Fibroblast of mammary gland (primary cell): ENCODE measurements around the gene PHF2.

ENCODE experiments used
- DNase-seq: peaks from one replicate; pipeline ENCODE4 v3.0.0-alpha.2; 2010; ENCODE audit warnings: low read depth
- H3K4me3 ChIP-seq: 2 replicates; pipeline ENCODE4 v1.5.1; 2011; ENCODE audit warnings: low read depth, mild to moderate bottlenecking, low read length, moderate library complexity; ENCODE audit not compliant: control insufficient read depth
- TF ChIP-seq, protein P1 (sequence below): conservative IDR thresholded peaks from 2 replicates; pipeline ENCODE4 v1.5.1; 2011; ENCODE audit warnings: low read depth, low read length, inconsistent platforms; ENCODE audit not compliant: control insufficient read depth, insufficient read depth

PHF2 gene

DNA sequence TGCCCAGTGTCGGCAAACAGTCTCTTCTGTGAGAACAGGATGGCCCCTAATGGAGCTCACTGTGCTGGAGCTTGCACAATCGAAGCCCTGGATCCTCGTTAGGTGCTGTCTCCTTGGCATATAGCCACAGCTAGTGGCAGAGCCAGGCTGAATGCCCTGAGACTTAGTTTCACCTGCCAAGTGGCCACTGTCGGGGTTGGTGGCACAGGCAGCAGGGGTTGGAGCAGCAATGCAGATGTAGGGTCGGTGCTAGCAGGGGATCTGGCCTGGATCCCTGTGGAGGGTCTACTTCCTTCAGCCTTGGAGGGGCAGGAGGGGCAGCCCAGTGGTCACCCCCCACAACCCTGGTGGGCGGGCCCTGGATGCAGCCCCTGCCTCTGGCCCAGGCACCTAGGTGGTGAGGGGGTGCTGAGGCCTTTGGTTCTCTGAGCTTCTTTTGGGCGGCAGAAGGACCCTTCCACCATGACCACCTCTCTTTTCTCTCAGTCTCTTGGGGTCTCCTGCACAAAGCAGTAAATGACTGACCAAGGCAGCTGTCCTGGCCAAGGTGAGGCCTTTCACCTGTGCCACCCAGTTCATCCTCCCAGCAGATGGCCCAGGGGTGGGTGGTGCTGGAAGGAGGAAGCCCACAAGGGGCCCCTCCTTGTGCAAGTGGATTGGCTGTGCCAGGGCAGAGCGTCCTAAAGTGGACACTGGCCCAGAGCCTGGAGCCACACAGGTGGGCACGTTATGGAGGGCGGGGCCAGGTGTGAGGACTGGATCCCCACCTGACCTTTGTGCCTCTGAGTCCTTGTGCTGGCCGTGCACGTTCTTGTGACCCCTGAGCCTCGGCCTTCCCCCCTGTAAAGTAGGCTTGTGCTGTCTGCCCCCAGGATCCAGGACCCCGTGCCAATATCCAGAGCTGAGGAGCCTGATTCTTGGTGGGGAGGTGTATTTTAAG is 44.8 kb downstream of the PHF2 start:
- TF ChIP-seq, protein P1, sequence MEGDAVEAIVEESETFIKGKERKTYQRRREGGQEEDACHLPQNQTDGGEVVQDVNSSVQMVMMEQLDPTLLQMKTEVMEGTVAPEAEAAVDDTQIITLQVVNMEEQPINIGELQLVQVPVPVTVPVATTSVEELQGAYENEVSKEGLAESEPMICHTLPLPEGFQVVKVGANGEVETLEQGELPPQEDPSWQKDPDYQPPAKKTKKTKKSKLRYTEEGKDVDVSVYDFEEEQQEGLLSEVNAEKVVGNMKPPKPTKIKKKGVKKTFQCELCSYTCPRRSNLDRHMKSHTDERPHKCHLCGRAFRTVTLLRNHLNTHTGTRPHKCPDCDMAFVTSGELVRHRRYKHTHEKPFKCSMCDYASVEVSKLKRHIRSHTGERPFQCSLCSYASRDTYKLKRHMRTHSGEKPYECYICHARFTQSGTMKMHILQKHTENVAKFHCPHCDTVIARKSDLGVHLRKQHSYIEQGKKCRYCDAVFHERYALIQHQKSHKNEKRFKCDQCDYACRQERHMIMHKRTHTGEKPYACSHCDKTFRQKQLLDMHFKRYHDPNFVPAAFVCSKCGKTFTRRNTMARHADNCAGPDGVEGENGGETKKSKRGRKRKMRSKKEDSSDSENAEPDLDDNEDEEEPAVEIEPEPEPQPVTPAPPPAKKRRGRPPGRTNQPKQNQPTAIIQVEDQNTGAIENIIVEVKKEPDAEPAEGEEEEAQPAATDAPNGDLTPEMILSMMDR: no peak
- no peak overlapping the region for H3K4me3 ChIP-seq
- no peak for DNase-seq

DNA sequence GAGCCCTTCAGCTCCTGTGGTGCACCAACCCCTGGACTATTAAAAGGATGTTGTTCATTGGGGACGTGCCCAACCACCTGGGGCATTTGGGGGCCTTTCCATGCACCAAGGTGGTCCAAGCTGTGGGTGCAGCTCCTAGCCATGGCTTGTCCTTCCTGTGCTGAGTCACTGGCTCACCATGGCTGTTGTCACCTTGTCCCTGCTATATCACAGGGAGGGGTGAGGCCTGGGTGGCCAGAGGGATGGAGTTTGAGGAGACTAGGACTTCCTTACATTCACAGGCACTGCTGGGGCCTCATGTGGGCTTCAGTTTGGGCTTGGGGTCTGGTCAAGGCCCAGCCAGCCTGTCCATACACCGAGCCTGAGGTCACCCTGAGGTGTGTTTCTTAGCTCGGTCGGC is 45.5 kb downstream of the PHF2 start:
- no peak for DNase-seq
- H3K4me3 ChIP-seq: no peak overlapping the region
- TF ChIP-seq, protein P1: no peak

DNA sequence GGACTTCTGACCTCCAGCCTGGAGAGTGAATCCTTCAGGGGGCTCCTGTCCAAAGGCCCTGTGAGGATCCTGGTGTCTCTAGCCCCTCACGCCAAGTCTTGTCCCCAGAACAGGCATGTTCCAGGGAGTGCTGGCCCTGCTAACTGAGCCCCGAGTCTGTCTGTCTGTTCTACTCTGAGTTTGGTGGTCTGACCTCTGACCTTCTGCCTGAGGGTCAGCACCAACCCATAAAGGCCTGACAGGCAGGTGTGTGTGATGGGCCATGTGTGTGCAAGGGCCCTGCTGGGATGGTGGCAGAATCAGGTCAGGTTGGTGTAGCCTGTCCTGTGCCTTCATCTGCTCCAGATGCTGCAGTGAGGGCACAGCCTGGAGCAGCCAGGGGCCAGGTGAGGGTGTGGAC is 46.3 kb downstream of the PHF2 start:
- DNase-seq: no peak
- TF ChIP-seq, protein P1: no peak
- no peak overlapping the region for H3K4me3 ChIP-seq

DNA sequence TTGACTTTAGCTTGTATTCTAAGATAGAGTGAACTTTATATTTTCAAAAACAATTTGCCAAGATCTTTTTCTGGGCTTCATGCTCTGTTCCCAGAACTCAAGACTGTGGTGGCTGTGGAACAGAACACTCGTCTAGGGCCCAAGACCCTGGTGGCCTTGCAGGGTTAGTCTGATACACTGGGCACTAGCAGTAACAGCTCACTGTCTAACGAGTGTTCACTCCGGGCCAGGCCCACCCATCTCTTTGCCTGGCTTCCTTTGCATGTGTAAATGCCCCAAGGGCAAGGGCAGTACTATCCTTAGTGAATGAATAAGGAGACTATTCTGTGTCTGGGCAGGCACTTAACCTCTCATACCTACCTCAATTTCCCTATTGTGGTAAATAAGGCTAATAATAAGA is 47.4 kb downstream of the PHF2 start:
- TF ChIP-seq, protein P1: no peak
- no peak overlapping the region for H3K4me3 ChIP-seq
- DNase-seq: no peak

DNA sequence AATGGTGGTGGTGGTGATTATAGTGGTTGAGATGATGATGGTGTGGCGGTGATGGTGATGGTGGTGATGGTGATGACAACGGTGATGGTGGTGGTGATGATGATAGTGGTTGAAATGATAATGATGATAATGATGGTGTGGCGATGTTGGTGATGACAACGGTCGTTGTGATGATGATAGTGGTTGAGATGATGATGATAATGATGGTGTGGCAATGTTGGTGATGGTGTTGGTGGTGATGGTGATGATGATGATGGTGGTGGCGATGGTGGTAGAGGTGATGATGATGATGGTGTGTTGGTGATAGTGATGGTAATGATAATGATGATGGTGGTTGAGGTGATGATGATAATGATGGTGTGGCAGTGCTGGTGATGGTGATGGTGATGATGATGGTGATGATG is 48.0 kb downstream of the PHF2 start:
- H3K4me3 ChIP-seq: no peak overlapping the region
- no peak for DNase-seq
- TF ChIP-seq, protein P1: no peak

DNA sequence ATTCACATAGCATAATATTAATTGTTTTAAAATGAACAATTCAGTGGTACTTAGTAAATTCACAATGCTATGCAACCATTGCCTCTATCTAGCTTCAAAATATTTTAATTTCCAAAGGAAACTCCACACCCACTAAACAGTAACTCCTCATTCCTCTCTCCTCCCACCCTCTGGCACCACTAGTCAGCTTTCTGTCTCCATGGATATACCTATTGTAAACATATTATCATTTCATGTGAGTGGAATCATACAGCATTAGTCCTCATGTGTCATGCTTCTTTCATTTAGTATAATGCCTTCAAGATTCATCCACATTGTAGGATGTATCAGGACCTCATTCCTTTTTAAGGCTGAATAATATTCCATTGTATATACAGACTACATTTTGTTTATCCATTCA is 48.6 kb downstream of the PHF2 start:
- DNase-seq: no peak
- H3K4me3 ChIP-seq: no peak overlapping the region
- TF ChIP-seq, protein P1: no peak

DNA sequence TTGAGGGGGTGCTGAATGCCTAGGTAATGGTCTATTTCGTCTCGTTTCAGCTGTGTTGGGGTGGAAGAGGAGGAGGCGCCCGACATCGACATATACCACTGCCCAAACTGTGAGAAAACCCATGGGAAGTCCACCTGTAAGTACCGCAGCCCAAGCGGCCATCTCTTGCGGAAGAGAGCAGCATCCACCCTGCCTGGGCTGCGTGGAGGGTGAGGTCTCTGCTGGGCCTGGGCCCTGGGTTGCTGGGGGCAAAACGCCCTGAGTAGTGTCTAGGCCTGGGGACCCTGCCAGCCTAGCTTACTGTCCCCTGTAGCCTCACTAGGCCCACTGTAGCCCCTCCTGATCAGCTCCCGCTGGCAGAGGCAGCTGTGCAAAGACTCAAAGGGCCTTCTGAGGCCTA is 53.5 kb downstream of the PHF2 start:
- no peak for DNase-seq
- no peak overlapping the region for H3K4me3 ChIP-seq
- TF ChIP-seq, protein P1: no peak
